ENCODE results near the gene CRYGC.

DNA sequence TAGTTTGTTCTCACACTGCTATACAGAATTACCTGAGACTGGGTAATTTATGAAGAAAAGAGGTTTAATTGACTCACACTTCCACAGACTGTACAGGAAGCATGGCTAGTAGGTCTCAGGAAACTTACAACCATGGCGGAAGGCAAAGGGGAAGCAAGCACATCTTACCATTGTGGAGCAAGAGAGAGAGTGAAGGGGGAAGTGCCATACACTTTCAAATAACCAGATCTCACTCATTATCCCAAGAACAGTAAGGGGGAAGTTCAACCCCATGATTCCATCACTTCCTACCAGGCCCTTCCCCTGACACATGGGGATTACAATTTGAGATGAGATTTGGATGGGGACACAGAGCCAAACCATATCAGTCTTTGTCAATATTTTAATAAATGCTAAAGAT, 21.3 kb upstream of the CRYGC start:
- TF ChIP-seq CREB1 (CRISPR knock-in tag; IDR thresholded peaks at IDR 0.05; ENCODE audit: low read depth) (no peak), POLR2AphosphoS5 (IDR thresholded peaks at IDR 0.05; ENCODE audit: low read depth) (no peak), EZH2 (IDR thresholded peaks at IDR 0.05; ENCODE audit: low read depth, unreplicated experiment) (no peak)
- TF ChIP-seq, protein P1, sequence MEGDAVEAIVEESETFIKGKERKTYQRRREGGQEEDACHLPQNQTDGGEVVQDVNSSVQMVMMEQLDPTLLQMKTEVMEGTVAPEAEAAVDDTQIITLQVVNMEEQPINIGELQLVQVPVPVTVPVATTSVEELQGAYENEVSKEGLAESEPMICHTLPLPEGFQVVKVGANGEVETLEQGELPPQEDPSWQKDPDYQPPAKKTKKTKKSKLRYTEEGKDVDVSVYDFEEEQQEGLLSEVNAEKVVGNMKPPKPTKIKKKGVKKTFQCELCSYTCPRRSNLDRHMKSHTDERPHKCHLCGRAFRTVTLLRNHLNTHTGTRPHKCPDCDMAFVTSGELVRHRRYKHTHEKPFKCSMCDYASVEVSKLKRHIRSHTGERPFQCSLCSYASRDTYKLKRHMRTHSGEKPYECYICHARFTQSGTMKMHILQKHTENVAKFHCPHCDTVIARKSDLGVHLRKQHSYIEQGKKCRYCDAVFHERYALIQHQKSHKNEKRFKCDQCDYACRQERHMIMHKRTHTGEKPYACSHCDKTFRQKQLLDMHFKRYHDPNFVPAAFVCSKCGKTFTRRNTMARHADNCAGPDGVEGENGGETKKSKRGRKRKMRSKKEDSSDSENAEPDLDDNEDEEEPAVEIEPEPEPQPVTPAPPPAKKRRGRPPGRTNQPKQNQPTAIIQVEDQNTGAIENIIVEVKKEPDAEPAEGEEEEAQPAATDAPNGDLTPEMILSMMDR (conservative IDR thresholded peaks at IDR 0.05; ENCODE audit: low read depth in 2 of 2) = no peak
- TF ChIP-seq, protein P2, sequence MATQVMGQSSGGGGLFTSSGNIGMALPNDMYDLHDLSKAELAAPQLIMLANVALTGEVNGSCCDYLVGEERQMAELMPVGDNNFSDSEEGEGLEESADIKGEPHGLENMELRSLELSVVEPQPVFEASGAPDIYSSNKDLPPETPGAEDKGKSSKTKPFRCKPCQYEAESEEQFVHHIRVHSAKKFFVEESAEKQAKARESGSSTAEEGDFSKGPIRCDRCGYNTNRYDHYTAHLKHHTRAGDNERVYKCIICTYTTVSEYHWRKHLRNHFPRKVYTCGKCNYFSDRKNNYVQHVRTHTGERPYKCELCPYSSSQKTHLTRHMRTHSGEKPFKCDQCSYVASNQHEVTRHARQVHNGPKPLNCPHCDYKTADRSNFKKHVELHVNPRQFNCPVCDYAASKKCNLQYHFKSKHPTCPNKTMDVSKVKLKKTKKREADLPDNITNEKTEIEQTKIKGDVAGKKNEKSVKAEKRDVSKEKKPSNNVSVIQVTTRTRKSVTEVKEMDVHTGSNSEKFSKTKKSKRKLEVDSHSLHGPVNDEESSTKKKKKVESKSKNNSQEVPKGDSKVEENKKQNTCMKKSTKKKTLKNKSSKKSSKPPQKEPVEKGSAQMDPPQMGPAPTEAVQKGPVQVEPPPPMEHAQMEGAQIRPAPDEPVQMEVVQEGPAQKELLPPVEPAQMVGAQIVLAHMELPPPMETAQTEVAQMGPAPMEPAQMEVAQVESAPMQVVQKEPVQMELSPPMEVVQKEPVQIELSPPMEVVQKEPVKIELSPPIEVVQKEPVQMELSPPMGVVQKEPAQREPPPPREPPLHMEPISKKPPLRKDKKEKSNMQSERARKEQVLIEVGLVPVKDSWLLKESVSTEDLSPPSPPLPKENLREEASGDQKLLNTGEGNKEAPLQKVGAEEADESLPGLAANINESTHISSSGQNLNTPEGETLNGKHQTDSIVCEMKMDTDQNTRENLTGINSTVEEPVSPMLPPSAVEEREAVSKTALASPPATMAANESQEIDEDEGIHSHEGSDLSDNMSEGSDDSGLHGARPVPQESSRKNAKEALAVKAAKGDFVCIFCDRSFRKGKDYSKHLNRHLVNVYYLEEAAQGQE (IDR thresholded peaks at IDR 0.05; ENCODE audit: unreplicated experiment) = no peak
